NCI-H2081 (cell line): ENCODE measurements around the gene KPNA5.
"Not testable (repeated sequence)": the region's sequence is repeated elsewhere in the genome, so short reads cannot be mapped to it uniquely, and the experiment has no call there.

Source experiments
- DNase-seq, 2 experiments: peaks; one replicate each; lab custom pipeline; 2025; lab: John Stamatoyannopoulos, UW

The KPNA5 gene

GRCh38 chr6:116680880-116681672 lies at the start of gene KPNA5:
Gene KPNA5 (plus strand): TSS chr6:116681211. CDS start chr6:116681335, 124 bp downstream.
- DNase-seq = peak; percentile 86 to 90

GRCh38 chr6:116631379-116631990 lies 49.5 kb upstream of the KPNA5 start:
- DNase-seq = peak; percentile 12 to 61

- DNase-seq = peak in 1 of 2 experiments; percentile 6
Measured at GRCh38 chr6:116633685-116634084, 47.3 kb upstream of the KPNA5 start.

- no peak for DNase-seq
Measured at GRCh38 chr6:116648156-116648555, 32.9 kb upstream of the KPNA5 start.

GRCh38 chr6:116649129-116649528 lies 31.9 kb upstream of the KPNA5 start:
- DNase-seq = no peak

- no peak for DNase-seq
Measured at GRCh38 chr6:116651916-116652315, 29.1 kb upstream of the KPNA5 start.

GRCh38 chr6:116661594-116661993 lies 19.4 kb upstream of the KPNA5 start:
- DNase-seq = no peak

GRCh38 chr6:116662202-116662601 lies 18.8 kb upstream of the KPNA5 start:
- no peak for DNase-seq

GRCh38 chr6:116663308-116663707 lies 17.7 kb upstream of the KPNA5 start:
- no peak for DNase-seq

- DNase-seq = not testable (repeated sequence)
Measured at GRCh38 chr6:116664169-116664568, 16.8 kb upstream of the KPNA5 start.

GRCh38 chr6:116665464-116665863 lies 15.5 kb upstream of the KPNA5 start:
- DNase-seq = no peak

GRCh38 chr6:116666869-116667268 lies 14.1 kb upstream of the KPNA5 start:
- no peak for DNase-seq

- DNase-seq = no peak
Measured at GRCh38 chr6:116667623-116668022, 13.4 kb upstream of the KPNA5 start.

GRCh38 chr6:116672306-116672705 lies 8.7 kb upstream of the KPNA5 start:
- DNase-seq = no peak

GRCh38 chr6:116676021-116676420 lies 5.0 kb upstream of the KPNA5 start:
- DNase-seq = no peak

GRCh38 chr6:116682334-116682712 lies 1.3 kb downstream of the KPNA5 start:
- peak in 1 of 2 experiments; percentile 25 for DNase-seq

GRCh38 chr6:116685437-116685993 lies 4.5 kb downstream of the KPNA5 start:
- no peak for DNase-seq

GRCh38 chr6:116686475-116687101 lies 5.6 kb downstream of the KPNA5 start:
- not testable (repeated sequence) for DNase-seq

GRCh38 chr6:116691154-116691553 lies 10.1 kb downstream of the KPNA5 start:
- no peak for DNase-seq

- not testable (repeated sequence) for DNase-seq
Measured at GRCh38 chr6:116692873-116693272, 11.9 kb downstream of the KPNA5 start.

- not testable (repeated sequence) for DNase-seq
Measured at GRCh38 chr6:116693275-116693674, 12.3 kb downstream of the KPNA5 start.

GRCh38 chr6:116695401-116695800 lies 14.4 kb downstream of the KPNA5 start:
- DNase-seq = no peak

GRCh38 chr6:116697480-116697879 lies 16.5 kb downstream of the KPNA5 start:
- DNase-seq = no peak
